Lower leg skin (tissue), 3 donors: ENCODE measurements around the gene CYP2B6.
"Not testable (repeated sequence)": the region's sequence is repeated elsewhere in the genome, so short reads cannot be mapped to it uniquely, and the experiment has no call there.

ENCODE experiments used
- CTCF ChIP-seq, 3 donors: fragments of 450-650 bp; IDR thresholded peaks; one replicate each; pipeline ENCODE4 v1.5.1; 2016; ENCODE audit warnings: antibody characterized with exemption in 3 of 3, mild to moderate bottlenecking in 3 of 3, moderate library complexity in 2 of 3
- POLR2A ChIP-seq, 2 donors: fragments of 450-650 bp; IDR thresholded peaks; one replicate each; pipeline ENCODE4 v1.6.1; 2016 to 2017; ENCODE audit warnings: antibody characterized with exemption in 2 of 2, mild to moderate bottlenecking in 1 of 2, moderate library complexity in 1 of 2

- TF ChIP-seq CTCF, POLR2A (IDR thresholded peaks at IDR 0.05): not testable (repeated sequence)
Measured at GRCh38 chr19:40964361-40964760, 26.7 kb upstream of the CYP2B6 start.
